Skin epidermis (tissue), 12 donors: ENCODE results near the gene SHF.

Experiments
- H3K27ac ChIP-seq, 21 experiments: fragments of 200-600 bp; sonication (generic) in 11 of 21; one replicate each; pipeline ENCODE4 v1.5.0; 2020; ENCODE audit warnings: mild to moderate bottlenecking in 3 of 21, inconsistent platforms in 2 of 21, moderate library complexity in 2 of 21
- H3K4me3 ChIP-seq, 7 experiments: fragments of 200-600 bp; sonication (generic) in 2 of 7; one replicate each; pipeline ENCODE4 v1.5.0; 2020; ENCODE audit warnings: inconsistent platforms in 2 of 7, mild to moderate bottlenecking in 2 of 7, moderate library complexity in 1 of 7

Gene SHF

GRCh38 chr15:45177285-45177684, 10.5 kb downstream of the SHF start:
- no peak overlapping the region for H3K4me3 ChIP-seq
- H3K27ac ChIP-seq: no peak overlapping the region

- Histone ChIP-seq H3K4me3 (no peak overlapping the region), H3K27ac (no peak overlapping the region)
Observed at GRCh38 chr15:45174577-45174976, 13.2 kb downstream of the SHF start.

- Histone ChIP-seq H3K27ac (no peak overlapping the region), H3K4me3 (no peak overlapping the region)
Observed at GRCh38 chr15:45174069-45174468, 13.7 kb downstream of the SHF start.

GRCh38 chr15:45171912-45172311, 15.9 kb downstream of the SHF start:
- H3K4me3 ChIP-seq: no peak overlapping the region
- no peak overlapping the region for H3K27ac ChIP-seq

DNA sequence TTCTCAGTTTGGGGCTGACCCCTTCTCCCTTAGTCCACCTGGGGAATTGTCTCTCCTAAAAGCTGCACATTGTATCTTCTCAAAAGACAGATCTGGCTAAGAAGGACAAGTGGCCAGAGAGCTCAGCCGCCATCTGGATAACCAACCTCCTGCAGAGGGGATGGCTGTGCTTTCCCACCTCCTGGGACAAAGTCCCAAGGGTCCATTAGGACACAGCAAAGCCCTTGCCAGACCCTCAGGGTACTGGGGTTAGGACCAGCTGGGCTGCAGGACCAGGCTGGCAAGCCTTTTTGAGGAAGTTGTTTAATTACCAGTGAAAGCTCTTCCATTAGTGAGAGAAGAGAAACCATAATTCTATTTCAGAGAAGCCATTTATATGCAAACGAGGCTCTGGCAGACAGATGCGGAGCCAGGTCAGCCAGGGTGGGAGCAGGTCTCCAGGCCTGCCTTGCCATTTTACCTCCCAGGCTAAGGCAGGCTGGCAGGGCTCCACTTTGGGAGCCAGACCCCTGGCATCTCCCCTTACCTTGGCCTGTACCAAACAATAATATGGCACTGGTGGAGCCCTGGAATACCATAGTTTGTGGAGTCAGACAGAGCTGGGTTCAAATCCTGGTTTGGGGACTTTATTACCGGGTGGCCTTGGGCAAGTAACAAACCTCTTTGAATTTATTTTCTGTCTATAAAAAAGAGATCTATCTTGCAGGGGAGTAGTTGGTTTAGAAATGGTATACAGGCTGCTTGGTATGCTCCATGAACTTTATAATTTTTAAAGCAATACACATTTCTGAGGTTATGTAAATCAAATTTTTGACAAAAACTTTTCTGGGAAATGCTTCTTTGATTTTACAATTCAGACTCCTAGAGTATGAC, 17.9 kb downstream of the SHF start:
- peak overlapping the region in 6 of 21 experiments; percentile 32 to 99 (median 66) for H3K27ac ChIP-seq
- no peak overlapping the region for H3K4me3 ChIP-seq

GRCh38 chr15:45168751-45169551, 18.8 kb downstream of the SHF start:
- H3K4me3 ChIP-seq: no peak overlapping the region
- peak overlapping the region in 9 of 21 experiments; percentile 5 to 99 (median 38) for H3K27ac ChIP-seq

DNA sequence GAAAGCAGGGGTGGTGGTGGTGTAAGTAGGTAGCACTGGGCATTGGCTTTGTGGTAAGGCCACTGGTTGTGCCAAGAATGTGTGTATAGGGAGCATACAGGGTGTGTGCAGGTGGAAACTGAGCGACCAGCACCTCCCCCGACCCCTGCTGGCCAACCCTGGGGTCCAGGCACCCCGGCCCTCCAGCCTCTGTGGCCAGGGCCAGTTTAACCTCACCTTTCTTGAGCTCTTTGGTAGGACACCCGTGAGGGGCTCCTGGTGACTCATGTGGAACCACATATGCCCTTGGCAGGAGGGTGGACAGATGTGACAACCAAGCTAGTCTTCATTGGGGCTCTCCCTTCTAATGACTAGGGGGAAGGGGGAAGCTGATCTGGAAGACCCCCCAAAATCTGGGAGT, 19.5 kb downstream of the SHF start:
- no peak overlapping the region for H3K4me3 ChIP-seq
- peak overlapping the region in 8 of 21 experiments; percentile 3 to 100 (median 96) for H3K27ac ChIP-seq

GRCh38 chr15:45167631-45168205, 20.0 kb downstream of the SHF start:
- Histone ChIP-seq H3K4me3 (peak overlapping the region; percentile 39 to 66 (median 54)), H3K27ac (peak overlapping the region; percentile 89 to 100 (median 98))

DNA sequence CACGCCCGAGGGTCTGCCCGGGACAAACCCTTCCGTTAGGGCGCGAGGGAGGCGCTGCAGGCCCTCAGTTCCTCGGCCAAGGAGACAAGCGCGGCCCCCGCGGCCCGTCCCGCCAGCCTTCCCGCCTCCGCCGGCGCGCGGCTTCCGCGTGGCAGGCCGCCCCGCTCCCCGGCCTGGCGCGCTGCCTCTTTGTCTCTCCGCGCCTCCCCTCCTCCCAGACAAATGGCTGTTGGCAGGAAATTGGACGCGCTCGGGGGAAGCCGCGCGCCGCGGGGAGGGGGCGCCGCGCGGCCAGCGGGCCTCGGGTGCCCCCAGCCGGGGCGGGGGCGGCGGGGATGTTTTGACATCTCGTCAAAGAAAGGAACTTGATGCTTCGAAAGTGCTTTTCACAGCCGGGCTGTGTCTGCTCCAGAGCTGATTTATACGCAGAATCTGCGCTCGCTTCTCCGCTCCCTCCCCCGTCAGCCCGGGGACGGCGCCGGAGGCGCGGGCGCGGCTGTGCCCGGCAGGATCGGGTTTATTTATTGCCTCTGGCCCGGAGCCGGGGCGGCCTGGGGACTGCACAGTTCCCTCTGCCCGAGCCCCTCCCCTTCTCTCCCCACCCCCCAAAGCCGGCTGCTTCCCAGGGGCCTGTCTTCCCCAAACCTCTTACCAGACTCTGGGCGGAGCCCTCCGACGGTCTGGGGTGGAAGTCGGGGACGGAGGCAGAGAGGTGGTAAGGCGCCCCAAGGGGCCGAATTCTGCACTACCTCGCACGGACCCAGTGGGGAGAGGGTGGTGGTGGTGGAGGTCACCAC, 20.7 kb downstream of the SHF start:
- peak overlapping the region; percentile 39 to 66 (median 54) for H3K4me3 ChIP-seq
- peak overlapping the region; percentile 89 to 100 (median 98) for H3K27ac ChIP-seq

DNA sequence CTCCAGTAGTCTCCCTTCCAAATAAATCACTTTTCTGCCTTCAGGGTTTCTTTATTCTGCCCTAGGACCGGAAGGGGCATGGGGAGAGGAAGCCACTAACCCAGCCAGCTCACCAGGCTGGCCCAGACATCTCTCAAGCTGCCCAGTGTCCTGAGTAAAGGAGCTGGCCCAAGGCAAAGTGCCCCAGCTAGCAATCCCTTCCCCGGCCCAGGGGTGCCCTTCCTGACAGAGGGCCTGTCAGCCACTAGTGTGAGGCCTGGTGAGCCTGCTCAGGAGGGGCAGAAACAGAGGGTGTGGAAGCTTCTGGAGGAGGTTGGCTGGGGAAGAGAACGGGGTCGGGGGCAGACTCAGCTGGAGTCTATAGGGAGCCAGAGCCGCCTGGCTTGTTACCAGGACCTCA, 22.2 kb downstream of the SHF start:
- peak overlapping the region in 14 of 21 experiments; percentile 5 to 100 (median 98) for H3K27ac ChIP-seq
- no peak overlapping the region for H3K4me3 ChIP-seq

GRCh38 chr15:45164914-45165313, 22.9 kb downstream of the SHF start:
- Histone ChIP-seq H3K4me3 (no peak overlapping the region), H3K27ac (peak overlapping the region in 7 of 21 experiments; percentile 26 to 99 (median 98))

GRCh38 chr15:45163508-45163856, 24.3 kb downstream of the SHF start:
- Histone ChIP-seq H3K4me3 (no peak overlapping the region), H3K27ac (peak overlapping the region in 17 of 21 experiments; percentile 24 to 87 (median 73))

- Histone ChIP-seq H3K4me3 (no peak overlapping the region), H3K27ac (peak overlapping the region in 20 of 21 experiments; percentile 16 to 87 (median 72))
Observed at GRCh38 chr15:45162771-45163507, 24.8 kb downstream of the SHF start.

DNA sequence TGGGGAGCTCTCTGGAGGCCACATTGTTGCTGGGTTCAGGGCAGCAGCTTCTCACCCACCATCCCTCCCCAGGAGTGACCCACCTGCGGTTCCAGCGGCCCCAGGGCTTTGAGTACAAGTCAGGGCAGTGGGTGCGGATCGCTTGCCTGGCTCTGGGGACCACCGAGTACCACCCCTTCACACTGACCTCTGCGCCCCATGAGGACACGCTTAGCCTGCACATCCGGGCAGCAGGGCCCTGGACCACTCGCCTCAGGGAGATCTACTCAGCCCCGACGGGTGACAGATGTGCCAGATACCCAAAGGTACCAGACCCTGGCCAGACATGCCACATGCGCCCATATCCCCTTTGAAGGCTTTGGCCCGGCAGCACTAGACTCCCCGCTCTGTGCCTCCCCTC, 26.1 kb downstream of the SHF start:
- peak overlapping the region in 17 of 21 experiments; percentile 16 to 87 (median 74) for H3K27ac ChIP-seq
- no peak overlapping the region for H3K4me3 ChIP-seq

GRCh38 chr15:45157974-45158373, 29.8 kb downstream of the SHF start:
- H3K27ac ChIP-seq: peak overlapping the region in 18 of 21 experiments; percentile 0 to 86 (median 62)

DNA sequence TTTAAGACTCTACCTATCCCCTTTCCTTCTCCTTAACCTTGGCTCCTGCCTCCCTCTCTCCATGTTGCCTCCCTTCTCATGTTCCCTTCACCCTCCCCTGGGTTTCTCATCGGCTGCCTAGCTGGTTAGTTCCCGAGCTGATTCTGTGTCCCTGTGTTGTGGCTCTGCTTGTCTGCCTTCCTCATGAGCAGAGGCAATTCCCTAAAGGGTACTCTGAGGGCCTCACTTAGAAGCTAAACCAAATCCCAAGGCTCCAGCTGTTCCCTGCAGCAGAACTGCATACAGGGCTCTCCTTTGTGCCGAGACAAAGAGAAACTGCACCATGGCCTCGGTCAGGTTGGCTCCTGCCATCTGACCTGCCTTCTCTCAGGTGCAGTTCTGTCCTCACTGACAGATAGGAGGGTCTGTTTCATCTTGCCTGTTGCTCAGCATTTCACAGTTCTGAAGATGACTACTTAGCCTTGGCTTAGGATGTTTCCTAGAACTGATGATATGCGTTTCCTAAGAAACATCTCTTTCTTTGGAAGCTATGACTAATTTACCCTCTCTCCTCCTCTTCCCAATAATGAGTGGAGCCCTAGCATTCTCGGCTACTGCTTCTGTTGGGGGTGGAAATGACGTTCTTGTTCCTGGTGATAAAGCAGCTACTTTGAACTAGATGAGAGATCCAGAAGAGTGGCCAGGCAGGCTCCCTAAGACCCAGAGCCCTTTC, 30.9 kb downstream of the SHF start:
- Histone ChIP-seq H3K27ac (peak overlapping the region in 18 of 21 experiments; percentile 4 to 86 (median 64)), H3K4me3 (no peak overlapping the region)

More at GRCh38 chr15:45157974-45158373, 29.8 kb downstream of the SHF start:
- H3K4me3 ChIP-seq: no peak overlapping the region

- Histone ChIP-seq H3K27ac (peak overlapping the region in 1 of 21 experiments; percentile 86), H3K4me3 (no peak overlapping the region)
Observed at GRCh38 chr15:45155739-45156138, 32.0 kb downstream of the SHF start.
